K562 (cell line): ENCODE measurements around the gene ASCC1. TPM values are rescaled to one million over a fixed set of nuclear protein-coding genes. Genes with fewer than 3 reads are reported as not detected.

Source experiments
- ATAC-seq: fragments of 200-7000 bp; cut with Tn5 transposase; 3 replicates; pipeline ENCODE4 v1.9.1; 2020; ENCODE audit warnings: moderate library complexity
- BruUV-seq: library from RNA; stranded (reverse); fragments of 400-500 nt; replicated peaks from 2 replicates; lab custom pipeline; 2021; lab: Mats Ljungman, UMichigan
- CTCF ChIA-PET: fragments of 300-600 bp; formaldehyde crosslinking; extraction: SDS; loops from one replicate; lab custom pipeline; 2021; ENCODE audit warnings: low intra/inter-chr PET ratio; lab: Yijun Ruan, JAX
- POLR2A ChIA-PET: fragments of 300-600, 350-650 bp; sonication (Branson Sonifier 250); formaldehyde crosslinking; extraction: SDS; loops from one replicate; lab custom pipeline; 2021; ENCODE audit warnings: antibody characterized with exemption, inconsistent platforms; lab: Yijun Ruan, JAX
- DNase-seq, 4 experiments: peaks; one replicate each; pipeline versions ENCODE4 v3.0.0 to v3.0.0-alpha.2; 2011 to 2018; ENCODE audit warnings: low spot score in 3 of 4, mixed read lengths in 3 of 4; ENCODE audit errors: extremely low read depth in 1 of 4
- FAIRE-seq: peaks from 2 replicates; lab custom pipeline; 2011; peaks lifted over from hg19 to GRCh38; lab: Jason Lieb, UNC
- H2AFZ ChIP-seq: 2 replicates; pipeline ENCODE4 v1.6.0; 2011; ENCODE audit warnings: low read depth, low read length, control low read depth, inconsistent platforms
- H3K27ac ChIP-seq: fragments of 200-600 bp; 3 replicates; pipeline ENCODE4 v1.8.0; 2011; ENCODE audit warnings: low read depth, mild to moderate bottlenecking, control low read depth, inconsistent platforms, low read length, moderate library complexity, mixed read lengths; ENCODE audit errors: extremely low read depth
- H3K27me3 ChIP-seq, 2 experiments: fragments of 300-600 bp in 1 of 2; 2 replicates in 1 of 2; 3 replicates in 1 of 2; pipeline versions ENCODE4 v1.6.0 to v1.8.0; 2011; ENCODE audit warnings: inconsistent platforms in 2 of 2, low read length in 2 of 2, mild to moderate bottlenecking in 1 of 2, mixed read lengths in 1 of 2, moderate library complexity in 1 of 2; ENCODE audit not compliant: control insufficient read depth in 2 of 2, insufficient read depth in 2 of 2
- H3K36me3 ChIP-seq: fragments of 300-600 bp; 3 replicates; pipeline ENCODE4 v1.8.0; 2011; ENCODE audit warnings: mild to moderate bottlenecking, low read length, inconsistent platforms; ENCODE audit not compliant: control insufficient read depth, insufficient read depth
- H3K4me1 ChIP-seq, 2 experiments: fragments of 200-600 bp in 1 of 2; replicated peaks in 1 of 2; 2 replicates in 1 of 2; 3 replicates in 1 of 2; pipeline versions ENCODE4 v1.5.1 to v1.8.0; 2011; ENCODE audit warnings: inconsistent platforms in 2 of 2, low read length in 2 of 2, mild to moderate bottlenecking in 1 of 2, mixed read lengths in 1 of 2, moderate library complexity in 1 of 2; ENCODE audit not compliant: control insufficient read depth in 2 of 2, insufficient read depth in 2 of 2
- H3K4me2 ChIP-seq: 2 replicates; pipeline ENCODE4 v1.6.1; 2011; ENCODE audit warnings: low read length, control low read depth, inconsistent platforms, mixed read lengths; ENCODE audit not compliant: insufficient read depth
- H3K4me3 ChIP-seq: fragments of 200-600 bp; sonication (generic), shearing (Covaris generic); 2 replicates; pipeline ENCODE4 v1.5.1; 2016; ENCODE audit warnings: control low read depth, inconsistent platforms
- H3K79me2 ChIP-seq: fragments of 200-600 bp; 3 replicates; pipeline ENCODE4 v1.8.0; 2011; ENCODE audit warnings: low read length, inconsistent platforms; ENCODE audit not compliant: control insufficient read depth, insufficient read depth
- H3K9ac ChIP-seq, 2 experiments: 2 replicates each; pipeline versions ENCODE4 v1.6.0 to v1.6.1; 2011; ENCODE audit warnings: low read depth in 2 of 2, low read length in 2 of 2, control low read depth in 1 of 2, inconsistent platforms in 1 of 2, mild to moderate bottlenecking in 1 of 2, mixed read lengths in 1 of 2; ENCODE audit not compliant: insufficient read depth in 1 of 2
- H3K9me1 ChIP-seq: one replicate; pipeline ENCODE4 v1.6.0; 2011; ENCODE audit warnings: inconsistent platforms, mild to moderate bottlenecking, low read length, moderate library complexity; ENCODE audit not compliant: control insufficient read depth, insufficient read depth
- H3K9me3 ChIP-seq: replicated peaks from 2 replicates; pipeline ENCODE4 v1.5.1; 2011; ENCODE audit warnings: low read depth, low read length, inconsistent platforms; ENCODE audit not compliant: control insufficient read depth, insufficient read depth
- H4K20me1 ChIP-seq: replicated peaks from 2 replicates; pipeline ENCODE4 v1.6.1; 2011; ENCODE audit warnings: low read length, inconsistent platforms, mixed read lengths; ENCODE audit not compliant: control insufficient read depth, insufficient read depth
- CEBPB ChIP-seq: fragments of 450-650 bp; IDR thresholded peaks from 2 replicates; pipeline ENCODE4 v1.6.1; 2016; ENCODE audit warnings: missing genetic modification characterization, missing compliant biosample characterization
- CEBPG ChIP-seq, 3 experiments: fragments of 200-800 bp in 1 of 3; sonication (Bioruptor generic) in 1 of 3; sonication (generic) in 1 of 3; formaldehyde crosslinking in 1 of 3; IDR thresholded peaks in 2 of 3; conservative IDR thresholded peaks in 1 of 3; 2 replicates each; pipeline versions ENCODE4 v1.6.1 to v1.8.0; 2016 to 2022; ENCODE audit warnings: missing compliant biosample characterization in 2 of 3, missing genetic modification characterization in 2 of 3, mild to moderate bottlenecking in 1 of 3, missing genetic modification reagents in 1 of 3
- ZNF124 ChIP-seq: sonication (generic); formaldehyde crosslinking; IDR thresholded peaks from 2 replicates; pipeline ENCODE4 v1.8.1; 2022; ENCODE audit warnings: missing genetic modification reagents
- WGBS: fragments of 100-300 bp; shearing (Covaris generic); methylation state at CpG from one replicate; pipeline ENCODE4 v1.1.6; 2016; ENCODE audit warnings: low coverage, mixed read lengths; ENCODE audit not compliant: insufficient coverage; ENCODE audit errors: missing lambda C conversion rate; 5-methylcytosine and 5-hydroxymethylcytosine counted together
- in situ Hi-C: fragments of 300-500 bp; cut with MboI; formaldehyde crosslinking; loops from 4 replicates; pipeline ENCODE4 v1.15.0; 2018; ENCODE audit warnings: inconsistent platforms, mixed read lengths
- intact Hi-C: fragments of 100-400 bp; cut with micrococcal nuclease; formaldehyde crosslinking; loops from 2 replicates; pipeline ENCODE4 v1.14.2; 2022
- polyA plus RNA-seq, 8 experiments: library from polyadenylated mRNA; depleted of rRNA in 4 of 8; stranded (reverse) in 5 of 8; unstranded in 3 of 8; fragments of >200 nt; fragmentation: Nextera tagmentation in 2 of 8; fragmentation: Illumina TruSeq in 1 of 8; extraction: Ambion mirVana in 2 of 8; extraction: Trizol in 1 of 8; gene quantifications; 2 replicates each; pipeline versions ENCODE4 v1.2.1 to v1.2.3, GENCODE V29; 2011 to 2014; ENCODE audit warnings: inconsistent platforms in 1 of 8, missing spikeins in 1 of 8
- total RNA-seq, 7 experiments: library from RNA; depleted of rRNA in 6 of 7; stranded (reverse); fragments of >200 nt in 6 of 7; fragmentation: Illumina TruSeq in 2 of 7; extraction: Trizol in 2 of 7; gene quantifications; 2 replicates each; pipeline versions ENCODE4 v1.2.1 to v1.2.3, GENCODE V29; 2011 to 2021; ENCODE audit warnings: low replicate concordance in 1 of 7
- TF ChIP-seq, protein P1 (sequence below): fragments of 450-650 bp; IDR thresholded peaks from 2 replicates; pipeline ENCODE4 v1.6.1; 2018; ENCODE audit not compliant: partially characterized antibody
- TF ChIP-seq, protein P2 (sequence below): IDR thresholded peaks from 2 replicates; pipeline ENCODE4 v1.6.1; 2014; ENCODE audit warnings: antibody characterized with exemption

Gene ASCC1
- total and polyA plus RNA-seq, 9 of the 15 experiments (the other 6 are each of a cell fraction or from before 2014, with no cell fraction given): 31.7 to 73.3 (median 52.8) TPM

DNA sequence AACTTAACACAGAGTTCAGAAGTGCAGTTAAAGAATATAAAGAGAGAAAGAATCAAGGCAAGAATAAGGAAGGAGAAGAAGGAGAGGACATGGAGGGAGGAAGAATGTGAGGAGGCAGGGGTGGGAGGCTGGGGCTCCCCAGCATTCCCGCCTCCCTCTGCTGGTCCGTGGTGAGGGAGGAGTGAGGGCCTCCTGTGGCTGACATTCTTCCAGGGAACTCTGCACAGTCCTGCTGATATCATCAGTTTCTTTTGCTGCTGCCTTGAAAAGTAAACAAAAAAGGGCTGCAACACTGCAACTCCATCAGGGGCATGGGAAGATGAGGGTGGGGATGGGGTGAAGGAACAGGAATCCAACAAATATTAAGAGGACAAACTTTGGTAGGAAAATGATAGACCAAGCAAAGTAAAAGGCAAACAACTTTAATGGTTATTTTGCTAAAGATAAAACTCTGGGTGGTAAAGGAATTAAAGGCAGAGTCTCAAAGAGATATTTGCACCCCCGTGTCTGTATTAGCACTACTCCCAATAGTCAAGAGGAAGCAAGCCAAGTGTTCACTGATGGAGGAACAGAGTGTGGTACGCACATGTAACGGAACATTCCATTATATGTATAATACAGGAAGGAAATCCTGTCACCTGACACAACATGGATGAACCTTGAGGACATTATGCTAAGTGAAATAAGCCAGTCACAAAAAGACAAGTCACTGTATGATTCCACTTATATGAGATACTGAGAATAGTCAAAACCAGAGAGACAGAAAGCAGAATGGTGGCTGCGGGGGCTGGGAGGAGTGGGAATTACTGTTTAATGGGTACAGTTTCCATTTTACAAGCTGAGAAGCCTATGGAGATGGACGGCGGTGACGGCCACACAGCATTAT is 119.7 kb downstream of the ASCC1 start (continued):
- TF ChIP-seq, protein P1, sequence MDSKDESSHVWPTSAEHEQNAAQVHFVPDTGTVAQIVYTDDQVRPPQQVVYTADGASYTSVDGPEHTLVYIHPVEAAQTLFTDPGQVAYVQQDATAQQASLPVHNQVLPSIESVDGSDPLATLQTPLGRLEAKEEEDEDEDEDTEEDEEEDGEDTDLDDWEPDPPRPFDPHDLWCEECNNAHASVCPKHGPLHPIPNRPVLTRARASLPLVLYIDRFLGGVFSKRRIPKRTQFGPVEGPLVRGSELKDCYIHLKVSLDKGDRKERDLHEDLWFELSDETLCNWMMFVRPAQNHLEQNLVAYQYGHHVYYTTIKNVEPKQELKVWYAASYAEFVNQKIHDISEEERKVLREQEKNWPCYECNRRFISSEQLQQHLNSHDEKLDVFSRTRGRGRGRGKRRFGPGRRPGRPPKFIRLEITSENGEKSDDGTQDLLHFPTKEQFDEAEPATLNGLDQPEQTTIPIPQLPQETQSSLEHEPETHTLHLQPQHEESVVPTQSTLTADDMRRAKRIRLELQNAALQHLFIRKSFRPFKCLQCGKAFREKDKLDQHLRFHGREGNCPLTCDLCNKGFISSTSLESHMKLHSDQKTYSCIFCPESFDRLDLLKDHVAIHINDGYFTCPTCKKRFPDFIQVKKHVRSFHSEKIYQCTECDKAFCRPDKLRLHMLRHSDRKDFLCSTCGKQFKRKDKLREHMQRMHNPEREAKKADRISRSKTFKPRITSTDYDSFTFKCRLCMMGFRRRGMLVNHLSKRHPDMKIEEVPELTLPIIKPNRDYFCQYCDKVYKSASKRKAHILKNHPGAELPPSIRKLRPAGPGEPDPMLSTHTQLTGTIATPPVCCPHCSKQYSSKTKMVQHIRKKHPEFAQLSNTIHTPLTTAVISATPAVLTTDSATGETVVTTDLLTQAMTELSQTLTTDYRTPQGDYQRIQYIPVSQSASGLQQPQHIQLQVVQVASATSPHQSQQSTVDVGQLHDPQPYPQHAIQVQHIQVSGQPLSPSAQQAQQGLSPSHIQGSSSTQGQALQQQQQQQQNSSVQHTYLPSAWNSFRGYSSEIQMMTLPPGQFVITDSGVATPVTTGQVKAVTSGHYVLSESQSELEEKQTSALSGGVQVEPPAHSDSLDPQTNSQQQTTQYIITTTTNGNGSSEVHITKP: peak; percentile 93

DNA sequence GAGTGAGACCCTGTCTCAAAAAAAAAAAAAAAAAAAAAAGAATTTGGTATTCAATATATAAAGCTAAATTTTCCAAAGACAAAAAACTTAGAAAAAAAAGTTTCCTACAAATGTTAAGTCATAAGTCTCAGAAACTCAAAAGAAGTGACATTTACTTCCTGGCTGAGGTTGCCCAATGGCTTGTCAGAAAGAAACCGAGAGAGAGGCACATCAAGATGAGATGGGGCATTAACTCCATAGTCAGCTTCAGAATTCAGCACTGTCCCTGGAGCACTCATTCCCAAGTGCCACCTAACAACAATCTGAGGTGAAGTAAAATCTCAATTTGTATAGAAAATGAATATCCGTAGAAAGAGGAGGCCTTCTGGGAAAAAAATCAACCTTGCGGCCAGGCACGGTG is 120.9 kb downstream of the ASCC1 start:
- no peaks in the 10 kb centered on the region for H3K9me1 ChIP-seq
- peaks cover 15 to 43% of the 10 kb centered on the region in 2 experiments for H3K4me1 ChIP-seq
- no peaks in the 10 kb centered on the region for H3K27me3 ChIP-seq
- no peak overlapping the region for H2AFZ ChIP-seq
- POLR2A ChIA-PET: interaction anchor here (0.6 to 1.0 kb wide), 3 partner anchors 16 to 178 kb away, joined by 3 read pairs; partner anchors contain the start of gene DDIT4
- DNase-seq (no peak), FAIRE-seq (no peak)
- no peak overlapping the region for H3K4me2 ChIP-seq
- no peak overlapping the region for H3K4me3 ChIP-seq
- no peak for TF ChIP-seq ZNF124 (CRISPR knock-in tag)
- no peak for TF ChIP-seq CEBPG (CRISPR knock-in tag; IDR thresholded peaks at IDR 0.05)
- peak in 1 of 2 experiments; percentile 39; a peak in 1 of 4 replicates for TF ChIP-seq CEBPG (tag; conservative IDR thresholded peaks at IDR 0.05 in 1 of 2, IDR thresholded peaks at IDR 0.05 in 1 of 2)
- TF ChIP-seq, protein P2, sequence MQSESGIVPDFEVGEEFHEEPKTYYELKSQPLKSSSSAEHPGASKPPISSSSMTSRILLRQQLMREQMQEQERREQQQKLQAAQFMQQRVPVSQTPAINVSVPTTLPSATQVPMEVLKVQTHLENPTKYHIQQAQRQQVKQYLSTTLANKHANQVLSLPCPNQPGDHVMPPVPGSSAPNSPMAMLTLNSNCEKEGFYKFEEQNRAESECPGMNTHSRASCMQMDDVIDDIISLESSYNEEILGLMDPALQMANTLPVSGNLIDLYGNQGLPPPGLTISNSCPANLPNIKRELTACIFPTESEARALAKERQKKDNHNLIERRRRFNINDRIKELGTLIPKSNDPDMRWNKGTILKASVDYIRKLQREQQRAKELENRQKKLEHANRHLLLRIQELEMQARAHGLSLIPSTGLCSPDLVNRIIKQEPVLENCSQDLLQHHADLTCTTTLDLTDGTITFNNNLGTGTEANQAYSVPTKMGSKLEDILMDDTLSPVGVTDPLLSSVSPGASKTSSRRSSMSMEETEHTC: no peak
- peak; percentile 36; the same call in 1 of the 2 replicates for TF ChIP-seq CEBPB (tag)
- TF ChIP-seq, all 486 proteins: peak for 2
- in situ Hi-C loops: no loop called here
- Histone ChIP-seq H3K79me2 (no peaks in the 10 kb centered on the region), H3K27ac (no peak overlapping the region), H3K9me3 (no peaks in the 10 kb centered on the region), H3K9ac (no peak overlapping the region), H3K36me3 (peaks cover 14% of the 10 kb centered on the region; the same call in 2 of the 3 replicates), H4K20me1 (no peaks in the 10 kb centered on the region)
- no TSS peak for BruUV-seq
- CTCF ChIA-PET: no interaction called here
- intact Hi-C loops: no loop called here
- ATAC-seq: no peak
- WGBS: 94% methylated on average over 4 of the region's 4 CpGs
